GM21381 (cell line): Measurements from ENCODE around the gene BCAS1.
"Not testable (repeated sequence)": the region's sequence is repeated elsewhere in the genome, so short reads cannot be mapped to it uniquely, and the experiment has no call there.

ENCODE experiments used
- ATAC-seq: cut with Tn5 transposase; IDR thresholded peaks from one replicate; pipeline ENCODE4 v1.9.1; 2021; ENCODE audit warnings: mild to moderate bottlenecking, moderate library complexity; ENCODE audit not compliant: unreplicated experiment

The BCAS1 gene

GRCh38 chr20:53990768-53991450, 79.5 kb downstream of the BCAS1 start:
- ATAC-seq = no peak

GRCh38 chr20:53990003-53990402, 80.4 kb downstream of the BCAS1 start:
- ATAC-seq = no peak

- no peak for ATAC-seq
These were observed 81.0 kb downstream of the BCAS1 start for GRCh38 chr20:53989401-53989800.

GRCh38 chr20:53986037-53986650, 84.2 kb downstream of the BCAS1 start:
- no peak for ATAC-seq

- no peak for ATAC-seq
These were observed 85.3 kb downstream of the BCAS1 start for GRCh38 chr20:53985150-53985518.

- ATAC-seq = no peak
These were observed 85.8 kb downstream of the BCAS1 start for GRCh38 chr20:53984356-53985149.

GRCh38 chr20:53983401-53983800, 87.0 kb downstream of the BCAS1 start:
- ATAC-seq = no peak

GRCh38 chr20:53982624-53983023, 87.8 kb downstream of the BCAS1 start:
- no peak for ATAC-seq

- ATAC-seq = no peak
These were observed 88.5 kb downstream of the BCAS1 start for GRCh38 chr20:53981752-53982437.

GRCh38 chr20:53981130-53981529, 89.3 kb downstream of the BCAS1 start:
- no peak for ATAC-seq

GRCh38 chr20:53980031-53980465, 90.3 kb downstream of the BCAS1 start:
- ATAC-seq = no peak

GRCh38 chr20:53978497-53978896, 91.9 kb downstream of the BCAS1 start:
- ATAC-seq = no peak

GRCh38 chr20:53977391-53977790, 93.0 kb downstream of the BCAS1 start:
- ATAC-seq = no peak

GRCh38 chr20:53975761-53976160, 94.6 kb downstream of the BCAS1 start:
- no peak for ATAC-seq

GRCh38 chr20:53974785-53975555, 95.4 kb downstream of the BCAS1 start:
- no peak for ATAC-seq

GRCh38 chr20:53973882-53974281, 96.5 kb downstream of the BCAS1 start:
- not testable (repeated sequence) for ATAC-seq

- ATAC-seq = no peak
These were observed 98.2 kb downstream of the BCAS1 start for GRCh38 chr20:53972179-53972578.

GRCh38 chr20:53971096-53971683, 99.2 kb downstream of the BCAS1 start:
- no peak for ATAC-seq

- no peak for ATAC-seq
These were observed 100.2 kb downstream of the BCAS1 start for GRCh38 chr20:53970232-53970631.

- ATAC-seq = no peak
These were observed 102.9 kb downstream of the BCAS1 start for GRCh38 chr20:53967527-53967926.
